Suprapubic skin (tissue), 4 donors: ENCODE data around the gene GPR156. TPM values are rescaled to one million over a fixed set of nuclear protein-coding genes. Genes with fewer than 3 reads are reported as not detected.
"Not testable (repeated sequence)": the region's sequence is repeated elsewhere in the genome, so short reads cannot be mapped to it uniquely, and the experiment has no call there.

ENCODE experiments used
- DNase-seq, 2 donors: peaks; one replicate each; pipeline ENCODE4 v3.0.0-alpha.2; 2019; ENCODE audit warnings: low spot score in 2 of 2
- H3K27ac ChIP-seq: fragments of 200-600 bp; sonication (generic); one replicate; pipeline ENCODE4 v1.5.1; 2019
- H3K27me3 ChIP-seq: fragments of 200-600 bp; sonication (generic); one replicate; pipeline ENCODE4 v1.5.1; 2019
- H3K36me3 ChIP-seq: fragments of 200-600 bp; sonication (generic); one replicate; pipeline ENCODE4 v1.5.1; 2019
- H3K4me1 ChIP-seq: fragments of 200-600 bp; sonication (generic); one replicate; pipeline ENCODE4 v1.5.1; 2019
- H3K4me3 ChIP-seq: fragments of 200-600 bp; sonication (generic); one replicate; pipeline ENCODE4 v1.5.1; 2019; ENCODE audit warnings: mild to moderate bottlenecking
- H3K9me3 ChIP-seq: fragments of 200-600 bp; sonication (generic); one replicate; pipeline ENCODE4 v1.5.1; 2019
- CTCF ChIP-seq, 2 donors: fragments of 200-600 bp in 1 of 2; fragments of 450-650 bp in 1 of 2; sonication (generic) in 1 of 2; IDR thresholded peaks; one replicate each; pipeline ENCODE4 v1.5.1; 2016 to 2019; ENCODE audit warnings: antibody characterized with exemption in 2 of 2, mild to moderate bottlenecking in 1 of 2, moderate library complexity in 1 of 2
- EP300 ChIP-seq: sonication (generic); formaldehyde crosslinking; IDR thresholded peaks from one replicate; pipeline ENCODE4 v1.6.1; 2017; ENCODE audit warnings: antibody characterized with exemption
- POLR2A ChIP-seq, 2 donors: fragments of 450-650 bp; IDR thresholded peaks; one replicate each; pipeline ENCODE4 v1.6.1; 2017; ENCODE audit warnings: antibody characterized with exemption in 2 of 2, mild to moderate bottlenecking in 2 of 2, moderate library complexity in 2 of 2
- POLR2AphosphoS5 ChIP-seq, 3 donors: sonication (generic); formaldehyde crosslinking; IDR thresholded peaks; one replicate each; pipeline ENCODE4 v1.6.1; 2017; ENCODE audit warnings: antibody characterized with exemption in 3 of 3
- WGBS: methylation state at CpG from one replicate; pipeline ENCODE4 v1.1.5; 2018; 5-methylcytosine and 5-hydroxymethylcytosine counted together
- total RNA-seq, 4 donors: library from RNA; depleted of rRNA; stranded (reverse); fragments of >200 nt; gene quantifications; one replicate each; pipeline ENCODE4 v1.1.0, GENCODE V29; 2016

The GPR156 gene
- total RNA-seq, 4 donors from 2014 or later: 0.29 to 0.72 (median 0.30) TPM; not detected in 1

- H3K27me3 ChIP-seq: no peaks in the 10 kb centered on the region
- TF ChIP-seq EP300: no peak
- no peak for TF ChIP-seq POLR2AphosphoS5 (IDR thresholded peaks at IDR 0.05)
- TF ChIP-seq CTCF (IDR thresholded peaks at IDR 0.05): no peak
- TF ChIP-seq POLR2A (IDR thresholded peaks at IDR 0.05): no peak
- no peaks in the 10 kb centered on the region for H3K9me3 ChIP-seq
- DNase-seq: no peak
- H3K4me1 ChIP-seq: peaks cover 7% of the 10 kb centered on the region
- no peak overlapping the region for H3K27ac ChIP-seq
- no peak overlapping the region for H3K4me3 ChIP-seq
- H3K36me3 ChIP-seq: no peaks in the 10 kb centered on the region
These were observed 66.0 kb downstream of the GPR156 start for GRCh38 chr3:120218981-120219380.

- not testable (repeated sequence) for H3K27me3 ChIP-seq, H3K36me3 ChIP-seq, H3K27ac ChIP-seq, H3K4me1 ChIP-seq, DNase-seq, H3K4me3 ChIP-seq, H3K9me3 ChIP-seq
- WGBS: 100% methylated on average over 1 of the region's 1 CpG
These were observed 68.4 kb downstream of the GPR156 start for GRCh38 chr3:120216633-120217032.

GRCh38 chr3:120214176-120214575 lies 70.8 kb downstream of the GPR156 start:
- TF ChIP-seq CTCF (IDR thresholded peaks at IDR 0.05): no peak
- no peak for TF ChIP-seq POLR2A (IDR thresholded peaks at IDR 0.05)
- no peak for TF ChIP-seq POLR2AphosphoS5 (IDR thresholded peaks at IDR 0.05)
- no peak for TF ChIP-seq EP300
- Histone ChIP-seq H3K9me3 (no peaks in the 10 kb centered on the region), H3K27me3 (no peaks in the 10 kb centered on the region), H3K36me3 (no peaks in the 10 kb centered on the region), H3K4me3 (no peak overlapping the region), H3K27ac (no peak overlapping the region), H3K4me1 (peaks cover 7% of the 10 kb centered on the region)
- WGBS: 18% methylated on average over 4 of the region's 4 CpGs
- DNase-seq: no peak

GRCh38 chr3:120212505-120212904 lies 72.5 kb downstream of the GPR156 start:
- no peaks in the 10 kb centered on the region for H3K36me3 ChIP-seq
- H3K27me3 ChIP-seq: no peaks in the 10 kb centered on the region
- H3K9me3 ChIP-seq: no peaks in the 10 kb centered on the region
- H3K4me1 ChIP-seq: peaks cover 7% of the 10 kb centered on the region
- H3K27ac ChIP-seq: no peak overlapping the region
- TF ChIP-seq EP300: no peak
- no peak for TF ChIP-seq POLR2AphosphoS5 (IDR thresholded peaks at IDR 0.05)
- TF ChIP-seq POLR2A (IDR thresholded peaks at IDR 0.05): no peak
- no peak for TF ChIP-seq CTCF (IDR thresholded peaks at IDR 0.05)
- DNase-seq: no peak
- WGBS: 88% methylated on average over 1 of the region's 1 CpG
- H3K4me3 ChIP-seq: no peak overlapping the region

- H3K4me1 ChIP-seq: peaks cover 4% of the 10 kb centered on the region
- H3K4me3 ChIP-seq: no peak overlapping the region
- no peaks in the 10 kb centered on the region for H3K27me3 ChIP-seq
- TF ChIP-seq POLR2AphosphoS5 (IDR thresholded peaks at IDR 0.05) (no peak), CTCF (IDR thresholded peaks at IDR 0.05) (no peak), POLR2A (IDR thresholded peaks at IDR 0.05) (no peak), EP300 (no peak)
- DNase-seq: no peak
- H3K27ac ChIP-seq: no peak overlapping the region
- no peaks in the 10 kb centered on the region for H3K36me3 ChIP-seq
- WGBS: 65% methylated on average over 1 of the region's 1 CpG
- no peaks in the 10 kb centered on the region for H3K9me3 ChIP-seq
These were observed 75.6 kb downstream of the GPR156 start for GRCh38 chr3:120209425-120209824.

GRCh38 chr3:120204338-120204737 lies 80.7 kb downstream of the GPR156 start:
- no peak overlapping the region for H3K4me3 ChIP-seq
- no peaks in the 10 kb centered on the region for H3K27me3 ChIP-seq
- no peak for DNase-seq
- no peak overlapping the region for H3K27ac ChIP-seq
- H3K9me3 ChIP-seq: no peaks in the 10 kb centered on the region
- H3K4me1 ChIP-seq: peaks cover 16% of the 10 kb centered on the region
- H3K36me3 ChIP-seq: no peaks in the 10 kb centered on the region
- WGBS: 100% methylated on average over 4 of the region's 5 CpGs
- TF ChIP-seq POLR2A (IDR thresholded peaks at IDR 0.05) (no peak), POLR2AphosphoS5 (IDR thresholded peaks at IDR 0.05) (no peak), EP300 (no peak), CTCF (IDR thresholded peaks at IDR 0.05) (no peak)
